NCI-H1105 (cell line): ENCODE data around the gene CDC73.
"Not testable (repeated sequence)": the region's sequence is repeated elsewhere in the genome, so short reads cannot be mapped to it uniquely, and the experiment has no call there.

ENCODE experiments used
- DNase-seq: peaks from one replicate; lab custom pipeline; 2025; lab: John Stamatoyannopoulos, UW

Gene CDC73

GRCh38 chr1:193114485-193115095 is 7.2 kb upstream of the CDC73 start:
- DNase-seq: no peak

- no peak for DNase-seq
Observed at GRCh38 chr1:193115629-193116227, 6.1 kb upstream of the CDC73 start.

GRCh38 chr1:193117167-193117566 is 4.7 kb upstream of the CDC73 start:
- DNase-seq: not testable (repeated sequence)

GRCh38 chr1:193118194-193118593 is 3.6 kb upstream of the CDC73 start:
- DNase-seq: no peak

GRCh38 chr1:193118803-193119730 is 2.8 kb upstream of the CDC73 start:
- DNase-seq: no peak

- DNase-seq: no peak
Observed at GRCh38 chr1:193120604-193121166, 1.1 kb upstream of the CDC73 start.

- DNase-seq: no peak
Observed at GRCh38 chr1:193123751-193124150, 1.9 kb downstream of the CDC73 start.

- no peak for DNase-seq
Observed at GRCh38 chr1:193125369-193125768, 3.5 kb downstream of the CDC73 start.

GRCh38 chr1:193131266-193131860 is 9.5 kb downstream of the CDC73 start:
- DNase-seq: no peak

GRCh38 chr1:193140254-193140653 is 18.4 kb downstream of the CDC73 start:
- no peak for DNase-seq

GRCh38 chr1:193141804-193142203 is 20.0 kb downstream of the CDC73 start:
- no peak for DNase-seq

- no peak for DNase-seq
Observed at GRCh38 chr1:193142409-193142808, 20.6 kb downstream of the CDC73 start.

GRCh38 chr1:193143285-193143684 is 21.5 kb downstream of the CDC73 start:
- DNase-seq: no peak

- no peak for DNase-seq
Observed at GRCh38 chr1:193144361-193144938, 22.6 kb downstream of the CDC73 start.

- DNase-seq: no peak
Observed at GRCh38 chr1:193144999-193145398, 23.2 kb downstream of the CDC73 start.

- no peak for DNase-seq
Observed at GRCh38 chr1:193156117-193156821, 34.4 kb downstream of the CDC73 start.

GRCh38 chr1:193156822-193157142 is 35.0 kb downstream of the CDC73 start:
- no peak for DNase-seq

GRCh38 chr1:193157360-193157759 is 35.5 kb downstream of the CDC73 start:
- DNase-seq: no peak

GRCh38 chr1:193176113-193176512 is 54.3 kb downstream of the CDC73 start:
- no peak for DNase-seq

- no peak for DNase-seq
Observed at GRCh38 chr1:193176788-193177187, 55.0 kb downstream of the CDC73 start.

GRCh38 chr1:193179094-193179493 is 57.3 kb downstream of the CDC73 start:
- no peak for DNase-seq
